Adrenal gland (tissue), 5 donors: ENCODE measurements around the gene PCED1B.

Experiments used
- POLR2A ChIP-seq, 2 donors: fragments of 450-650 bp; IDR thresholded peaks; one replicate each; pipeline ENCODE4 v1.6.1; 2017; ENCODE audit warnings: antibody characterized with exemption in 2 of 2, mild to moderate bottlenecking in 2 of 2, moderate library complexity in 1 of 2
- TF ChIP-seq, protein P1 (sequence below), 6 experiments: fragments of 450-650 bp in 4 of 6; fragments of 200-600 bp in 2 of 6; sonication (generic) in 1 of 6; IDR thresholded peaks; 1 replicate in 5 of 6; 2 replicates in 1 of 6; pipeline versions ENCODE4 v1.5.1 to v1.8.0; 2016 to 2021; ENCODE audit warnings: antibody characterized with exemption in 6 of 6, mild to moderate bottlenecking in 2 of 6, moderate library complexity in 1 of 6
- donor health status: DM: no; HTN: no; CAD: no.

DNA sequence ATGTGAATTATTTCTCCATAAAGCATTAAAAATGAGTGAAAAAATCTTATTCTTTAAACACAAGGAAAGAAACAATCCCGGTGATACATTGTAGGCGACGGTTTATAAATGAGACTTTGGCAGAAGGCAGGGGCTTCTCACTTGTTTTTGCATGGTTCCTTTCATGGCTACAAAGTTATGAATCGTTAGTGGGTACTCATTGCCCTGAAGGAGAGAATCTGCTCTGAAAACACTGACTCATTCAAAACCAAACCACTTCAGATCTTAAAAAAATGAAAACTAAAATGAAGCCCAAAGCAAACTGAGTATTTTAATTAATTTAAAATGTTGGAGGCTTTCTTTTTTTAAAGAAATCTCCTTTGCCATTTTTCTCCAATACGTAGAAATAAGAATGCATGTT, 41.7 kb downstream of the PCED1B start:
- TF ChIP-seq, protein P1, sequence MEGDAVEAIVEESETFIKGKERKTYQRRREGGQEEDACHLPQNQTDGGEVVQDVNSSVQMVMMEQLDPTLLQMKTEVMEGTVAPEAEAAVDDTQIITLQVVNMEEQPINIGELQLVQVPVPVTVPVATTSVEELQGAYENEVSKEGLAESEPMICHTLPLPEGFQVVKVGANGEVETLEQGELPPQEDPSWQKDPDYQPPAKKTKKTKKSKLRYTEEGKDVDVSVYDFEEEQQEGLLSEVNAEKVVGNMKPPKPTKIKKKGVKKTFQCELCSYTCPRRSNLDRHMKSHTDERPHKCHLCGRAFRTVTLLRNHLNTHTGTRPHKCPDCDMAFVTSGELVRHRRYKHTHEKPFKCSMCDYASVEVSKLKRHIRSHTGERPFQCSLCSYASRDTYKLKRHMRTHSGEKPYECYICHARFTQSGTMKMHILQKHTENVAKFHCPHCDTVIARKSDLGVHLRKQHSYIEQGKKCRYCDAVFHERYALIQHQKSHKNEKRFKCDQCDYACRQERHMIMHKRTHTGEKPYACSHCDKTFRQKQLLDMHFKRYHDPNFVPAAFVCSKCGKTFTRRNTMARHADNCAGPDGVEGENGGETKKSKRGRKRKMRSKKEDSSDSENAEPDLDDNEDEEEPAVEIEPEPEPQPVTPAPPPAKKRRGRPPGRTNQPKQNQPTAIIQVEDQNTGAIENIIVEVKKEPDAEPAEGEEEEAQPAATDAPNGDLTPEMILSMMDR (IDR thresholded peaks at IDR 0.05): no peak
- TF ChIP-seq POLR2A (IDR thresholded peaks at IDR 0.05): no peak
